Neural progenitor cell (in vitro differentiated cells): ENCODE measurements around the gene FAHD1.

Experiments
- CTCF ChIP-seq: fragments of 200-600 bp; sonication (generic); IDR thresholded peaks from 2 replicates; pipeline ENCODE4 v1.5.1; 2017; ENCODE audit warnings: antibody characterized with exemption, mild to moderate bottlenecking
- EZH2 ChIP-seq: fragments of 200-600 bp; sonication (generic); IDR thresholded peaks from 2 replicates; pipeline ENCODE4 v1.6.1; 2017; ENCODE audit warnings: antibody characterized with exemption, mild to moderate bottlenecking, moderate library complexity

GRCh38 chr16:1839554-1839953, 12.5 kb downstream of the FAHD1 start:
- no peak for TF ChIP-seq CTCF
- TF ChIP-seq EZH2 = no peak
